A549 treated with CORT108297 at 1 μM for 4 hours (cell line): Measurements from ENCODE around the gene TPO. TPM values are rescaled to one million over a fixed set of nuclear protein-coding genes. Genes with fewer than 3 reads are reported as not detected.

ENCODE experiments used
- total RNA-seq: library from RNA; stranded (reverse); fragments of 200-300 nt; extraction: Qiagen RNA extraction; gene quantifications from 5 replicates; pipeline ENCODE4 v1.2.3, GENCODE V29; 2022

Gene TPO
- total RNA-seq: 0.09 to 0.22 TPM (median 0.16 TPM) in 5 replicates

DNA sequence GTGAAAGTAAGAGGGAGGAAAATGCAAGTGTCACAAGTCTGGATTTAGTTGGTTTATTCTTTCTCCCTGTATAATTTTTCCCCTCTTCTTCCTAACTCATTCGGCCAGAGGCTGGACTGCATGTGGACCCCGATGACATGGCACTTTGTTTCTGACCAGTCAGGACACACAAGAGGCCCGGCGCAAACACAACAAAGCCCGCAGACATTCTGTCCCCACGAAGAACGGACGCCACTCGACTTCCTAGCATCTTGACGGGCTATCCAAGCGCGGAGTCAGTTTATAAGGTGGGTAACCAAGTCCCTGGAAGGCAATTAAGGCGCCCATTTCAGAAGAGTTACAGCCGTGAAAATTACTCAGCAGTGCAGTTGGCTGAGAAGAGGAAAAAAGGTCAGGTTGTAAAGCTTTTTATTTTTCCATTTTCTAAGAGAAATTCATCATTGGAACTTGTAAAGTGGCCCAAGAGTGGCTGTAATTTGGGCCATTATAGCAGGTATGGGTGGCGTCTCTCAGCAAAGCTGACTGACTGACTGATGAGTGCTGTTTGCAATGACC lies at the start of gene TPO:
Gene TPO, plus strand, starts transcription at position 308 of the 555 bp plus-strand sequence. CDS start 946 bp downstream, outside the sequence.

